Adrenal gland (tissue), 5 donors: Measurements from ENCODE around the gene LLGL2.

ENCODE experiments used
- CTCF ChIP-seq, 6 experiments: fragments of 450-650 bp in 4 of 6; fragments of 200-600 bp in 2 of 6; sonication (generic) in 1 of 6; IDR thresholded peaks; 1 replicate in 5 of 6; 2 replicates in 1 of 6; pipeline versions ENCODE4 v1.5.1 to v1.8.0; 2016 to 2021; ENCODE audit warnings: antibody characterized with exemption in 6 of 6, mild to moderate bottlenecking in 2 of 6, moderate library complexity in 1 of 6
- POLR2A ChIP-seq, 2 donors: fragments of 450-650 bp; IDR thresholded peaks; one replicate each; pipeline ENCODE4 v1.6.1; 2017; ENCODE audit warnings: antibody characterized with exemption in 2 of 2, mild to moderate bottlenecking in 2 of 2, moderate library complexity in 1 of 2
- donor health status: DM: no; HTN: no; CAD: no.

GRCh38 chr17:75478508-75478907 is 47.0 kb upstream of the LLGL2 start:
- TF ChIP-seq CTCF (IDR thresholded peaks at IDR 0.05) (no peak), POLR2A (IDR thresholded peaks at IDR 0.05) (no peak)
